Measurements from ENCODE around the gene CEP250. TPM values are rescaled to one million over a fixed set of nuclear protein-coding genes. Genes with fewer than 3 reads are reported as not detected.

Gene CEP250
- total RNA-seq, 2 donors from 2014 or later: 29.8 to 46.5 TPM

DNA sequence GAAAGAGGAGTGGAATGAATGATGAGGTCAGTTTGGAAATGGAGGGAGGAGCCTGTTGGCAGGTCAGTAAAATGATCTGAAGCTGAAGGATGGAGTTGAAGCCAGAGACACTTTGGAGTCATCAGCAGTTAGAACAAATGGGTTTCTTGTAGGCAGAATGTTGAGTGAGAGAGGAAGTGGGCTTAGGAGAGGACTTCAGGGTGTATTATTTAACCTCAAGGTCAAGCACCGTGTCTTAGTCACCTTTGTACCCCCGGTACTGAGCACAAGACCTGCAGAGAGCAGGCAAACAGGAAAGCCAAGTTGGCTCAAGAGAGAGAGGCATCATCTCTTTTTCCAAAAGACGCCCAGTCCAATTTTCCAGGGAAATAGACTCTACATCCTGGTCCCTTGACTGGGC lies 50.8 kb downstream of the CEP250 start:
- Histone ChIP-seq H3K9me3 (ENCODE audit: control insufficient read depth, low read length) (no peaks in the 10 kb centered on the region), H3K4me3 (ENCODE audit: low read length) (no peak overlapping the region), H3K9ac (ENCODE audit: extremely low read depth, low read length, poor library complexity, severe bottlenecking) (no peak overlapping the region), H3K27me3 (ENCODE audit: control insufficient read depth, insufficient read depth, low read length, poor library complexity, severe bottlenecking) (no peaks in the 10 kb centered on the region), H3K4me1 (ENCODE audit: control insufficient read depth, insufficient read depth, low read length) (no peaks in the 10 kb centered on the region), H3K36me3 (ENCODE audit: control insufficient read depth, insufficient read depth, low read length) (peaks cover 11% of the 10 kb centered on the region), H3K27ac (ENCODE audit: low read depth, low read length) (no peak overlapping the region)
- Mint-ChIP-seq H3K36me3 (ENCODE audit: low read depth) (peaks cover 46% of the 10 kb centered on the region), H3K4me1 (no peaks in the 10 kb centered on the region), H3K9me3 (no peaks in the 10 kb centered on the region), H3K27me3 (ENCODE audit: insufficient read depth) (no peaks in the 10 kb centered on the region), H3K27ac (no peak overlapping the region), H3K4me3 (no peak overlapping the region)
- DNase-seq: no peak
- 92 to 94% methylated on average over 2 to 3 of the region's 3 CpGs for WGBS, 2 experiments (ENCODE audit: insufficient coverage in 1 of 2, insufficient read length in 1 of 2)
- TF ChIP-seq, protein P1, sequence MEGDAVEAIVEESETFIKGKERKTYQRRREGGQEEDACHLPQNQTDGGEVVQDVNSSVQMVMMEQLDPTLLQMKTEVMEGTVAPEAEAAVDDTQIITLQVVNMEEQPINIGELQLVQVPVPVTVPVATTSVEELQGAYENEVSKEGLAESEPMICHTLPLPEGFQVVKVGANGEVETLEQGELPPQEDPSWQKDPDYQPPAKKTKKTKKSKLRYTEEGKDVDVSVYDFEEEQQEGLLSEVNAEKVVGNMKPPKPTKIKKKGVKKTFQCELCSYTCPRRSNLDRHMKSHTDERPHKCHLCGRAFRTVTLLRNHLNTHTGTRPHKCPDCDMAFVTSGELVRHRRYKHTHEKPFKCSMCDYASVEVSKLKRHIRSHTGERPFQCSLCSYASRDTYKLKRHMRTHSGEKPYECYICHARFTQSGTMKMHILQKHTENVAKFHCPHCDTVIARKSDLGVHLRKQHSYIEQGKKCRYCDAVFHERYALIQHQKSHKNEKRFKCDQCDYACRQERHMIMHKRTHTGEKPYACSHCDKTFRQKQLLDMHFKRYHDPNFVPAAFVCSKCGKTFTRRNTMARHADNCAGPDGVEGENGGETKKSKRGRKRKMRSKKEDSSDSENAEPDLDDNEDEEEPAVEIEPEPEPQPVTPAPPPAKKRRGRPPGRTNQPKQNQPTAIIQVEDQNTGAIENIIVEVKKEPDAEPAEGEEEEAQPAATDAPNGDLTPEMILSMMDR (conservative IDR thresholded peaks at IDR 0.05): no peak

DNA sequence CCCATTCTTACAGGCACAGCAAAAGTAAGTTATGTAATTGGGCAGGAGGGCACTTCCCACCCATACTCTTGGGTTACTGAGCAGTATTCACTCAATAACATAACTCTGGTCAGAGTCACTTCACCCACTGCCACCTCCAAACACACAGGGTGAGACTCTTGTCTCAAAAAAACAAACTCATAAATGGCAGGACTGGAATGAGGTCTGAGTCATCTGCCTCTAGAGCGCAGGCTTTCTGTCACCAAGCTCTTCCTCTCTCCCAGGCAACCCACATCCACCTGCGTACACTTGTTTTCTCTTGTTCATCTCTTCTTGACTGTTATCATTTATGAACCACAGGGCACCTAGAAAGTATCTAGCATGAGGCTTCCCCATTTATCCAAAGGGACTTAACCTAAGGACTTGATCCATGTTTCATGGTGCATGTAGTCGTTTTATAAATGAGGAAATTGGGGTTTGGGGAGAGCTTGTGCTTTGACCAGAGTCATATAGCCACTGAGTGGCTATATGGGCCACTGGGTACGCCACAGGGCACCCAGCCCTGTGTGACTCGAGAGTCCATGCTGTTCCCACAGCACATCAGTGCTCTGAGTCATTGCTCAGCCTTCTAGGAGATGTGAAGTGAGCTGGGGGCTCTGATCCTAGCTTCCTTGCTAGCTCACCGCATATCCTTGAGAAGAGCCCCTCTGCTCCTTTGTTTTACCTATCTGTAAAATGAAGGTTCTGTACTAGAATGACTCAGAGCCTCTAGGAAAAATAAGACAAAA lies 51.7 kb downstream of the CEP250 start:
- Histone ChIP-seq H3K27ac (ENCODE audit: low read depth, low read length) (no peak overlapping the region), H3K9me3 (ENCODE audit: control insufficient read depth, low read length) (no peaks in the 10 kb centered on the region), H3K4me1 (ENCODE audit: control insufficient read depth, insufficient read depth, low read length) (no peaks in the 10 kb centered on the region), H3K36me3 (ENCODE audit: control insufficient read depth, insufficient read depth, low read length) (peaks cover 19% of the 10 kb centered on the region), H3K9ac (ENCODE audit: extremely low read depth, low read length, poor library complexity, severe bottlenecking) (no peak overlapping the region), H3K27me3 (ENCODE audit: control insufficient read depth, insufficient read depth, low read length, poor library complexity, severe bottlenecking) (no peaks in the 10 kb centered on the region), H3K4me3 (ENCODE audit: low read length) (no peak overlapping the region)
- TF ChIP-seq, protein P1 (conservative IDR thresholded peaks at IDR 0.05): no peak
- H3K36me3 Mint-ChIP-seq (ENCODE audit: low read depth): peaks cover 47% of the 10 kb centered on the region
- DNase-seq: no peak
- H3K27ac Mint-ChIP-seq: no peak overlapping the region
- H3K4me1 Mint-ChIP-seq: no peaks in the 10 kb centered on the region
- WGBS, 2 experiments (ENCODE audit: insufficient coverage in 1 of 2, insufficient read length in 1 of 2): 94 to 98% methylated on average over 3 to 6 of the region's 6 CpGs
- H3K27me3 Mint-ChIP-seq (ENCODE audit: insufficient read depth): no peaks in the 10 kb centered on the region
- no peaks in the 10 kb centered on the region for H3K9me3 Mint-ChIP-seq
- H3K4me3 Mint-ChIP-seq: no peak overlapping the region

DNA sequence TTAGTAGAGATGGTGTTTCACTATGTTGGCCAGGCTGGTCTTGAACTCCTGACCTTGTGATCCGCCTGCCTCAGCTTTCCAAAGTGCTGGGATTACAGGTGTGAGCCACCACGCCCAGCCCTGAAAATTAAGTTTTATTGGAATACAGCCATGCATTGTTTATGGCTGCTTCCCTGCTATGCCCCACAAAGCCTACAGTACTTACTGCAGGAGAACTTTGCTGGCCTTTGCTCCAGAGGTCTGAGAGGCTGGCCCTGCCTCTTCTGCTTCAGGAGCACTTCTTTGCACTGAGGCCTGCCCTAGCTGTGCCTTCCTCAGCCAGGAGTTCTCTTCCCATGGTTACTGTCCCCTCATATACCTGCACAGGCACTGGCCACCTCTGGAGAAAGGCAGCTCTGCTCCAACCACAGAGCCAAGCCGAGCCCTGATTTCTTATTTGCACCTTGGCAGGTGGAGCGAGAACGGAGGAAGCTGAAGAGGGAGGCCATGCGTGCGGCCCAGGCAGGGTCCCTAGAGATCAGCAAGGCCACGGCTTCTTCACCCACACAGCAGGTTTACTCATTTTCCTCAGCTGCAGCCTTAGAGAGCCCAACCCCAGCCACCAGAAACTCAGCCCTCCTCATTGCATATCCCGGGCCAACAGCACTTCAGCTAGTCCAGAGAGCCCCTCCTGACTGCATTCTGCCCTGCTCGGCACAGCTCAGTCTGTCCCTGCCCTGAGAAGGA lies 53.3 kb downstream of the CEP250 start:
- 86 to 87% methylated on average over 4 to 10 of the region's 10 CpGs for WGBS, 2 experiments (ENCODE audit: insufficient coverage in 1 of 2, insufficient read length in 1 of 2)

More for the DNA sequence above, 53.3 kb downstream of the CEP250 start:
- Mint-ChIP-seq H3K4me3 (no peak overlapping the region), H3K27ac (no peak overlapping the region), H3K9me3 (no peaks in the 10 kb centered on the region), H3K36me3 (ENCODE audit: low read depth) (peaks cover 33% of the 10 kb centered on the region), H3K27me3 (ENCODE audit: insufficient read depth) (no peaks in the 10 kb centered on the region), H3K4me1 (no peaks in the 10 kb centered on the region)
- Histone ChIP-seq H3K27ac (ENCODE audit: low read depth, low read length) (no peak overlapping the region), H3K27me3 (ENCODE audit: control insufficient read depth, insufficient read depth, low read length, poor library complexity, severe bottlenecking) (no peaks in the 10 kb centered on the region), H3K4me1 (ENCODE audit: control insufficient read depth, insufficient read depth, low read length) (no peaks in the 10 kb centered on the region), H3K9ac (ENCODE audit: extremely low read depth, low read length, poor library complexity, severe bottlenecking) (no peak overlapping the region), H3K36me3 (ENCODE audit: control insufficient read depth, insufficient read depth, low read length) (peaks cover 8% of the 10 kb centered on the region), H3K4me3 (ENCODE audit: low read length) (no peak overlapping the region), H3K9me3 (ENCODE audit: control insufficient read depth, low read length) (no peaks in the 10 kb centered on the region)
- TF ChIP-seq, protein P1 (conservative IDR thresholded peaks at IDR 0.05): no peak
- no peak for DNase-seq
